Measurements from ENCODE around the gene CARS1.

CARS1 gene

GRCh38 chr11:3060436-3061025 lies 3.3 kb upstream of the CARS1 start:
- DNase-seq (ENCODE audit: low read depth) = no peak

GRCh38 chr11:3058753-3059664 lies 1.8 kb upstream of the CARS1 start:
- DNase-seq (ENCODE audit: low read depth) = peak; percentile 98

DNA sequence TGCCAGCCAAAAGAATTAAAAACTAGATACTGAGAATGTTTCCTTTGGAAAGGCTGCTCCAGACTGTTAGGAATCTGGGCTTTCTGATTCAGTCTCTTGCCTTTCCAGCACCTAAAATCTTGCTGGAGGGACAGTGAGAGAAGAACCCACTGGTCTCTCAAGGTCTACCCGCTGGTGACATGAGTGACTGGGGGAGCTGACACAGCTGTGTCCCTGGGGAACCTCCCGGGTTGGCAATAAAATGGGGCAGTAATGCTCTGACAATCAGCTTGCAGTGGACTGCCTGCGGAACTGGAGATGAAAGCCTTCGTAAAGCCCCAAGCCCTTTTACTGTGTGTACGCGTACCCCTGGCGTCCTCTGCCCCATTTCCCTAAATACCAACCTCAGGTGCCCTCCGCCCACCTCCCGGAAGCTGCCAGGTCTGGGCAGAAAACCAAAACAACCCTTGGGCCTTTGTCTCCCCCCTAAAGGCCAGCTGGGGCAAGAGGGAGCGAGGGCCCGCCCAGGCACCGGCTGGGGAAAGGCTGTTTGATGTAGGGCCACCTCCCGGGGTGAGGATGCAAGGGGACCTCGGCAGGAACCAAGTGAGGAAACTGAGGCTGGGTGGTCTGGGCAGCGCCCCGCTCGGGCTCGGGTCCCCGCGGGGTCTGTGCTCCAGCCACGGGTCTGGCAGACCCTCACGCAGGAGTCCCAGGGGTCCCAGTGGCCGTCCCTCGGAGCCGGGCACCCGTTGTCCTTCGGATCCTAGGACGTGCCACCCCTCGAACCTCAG lies 741 bp downstream of the CARS1 start:
- DNase-seq (ENCODE audit: low read depth) = no peak

- DNase-seq (ENCODE audit: low read depth) = no peak
Measured at GRCh38 chr11:3055891-3056290, 1.3 kb downstream of the CARS1 start.

GRCh38 chr11:3052567-3052966 lies 4.7 kb downstream of the CARS1 start:
- no peak for DNase-seq (ENCODE audit: low read depth)

- no peak for DNase-seq (ENCODE audit: low read depth)
Measured at GRCh38 chr11:3052109-3052479, 5.1 kb downstream of the CARS1 start.

- DNase-seq (ENCODE audit: low read depth) = peak; percentile 45
Measured at GRCh38 chr11:3051196-3052108, 5.8 kb downstream of the CARS1 start.

- DNase-seq (ENCODE audit: low read depth) = no peak
Measured at GRCh38 chr11:3050386-3051195, 6.6 kb downstream of the CARS1 start.

DNA sequence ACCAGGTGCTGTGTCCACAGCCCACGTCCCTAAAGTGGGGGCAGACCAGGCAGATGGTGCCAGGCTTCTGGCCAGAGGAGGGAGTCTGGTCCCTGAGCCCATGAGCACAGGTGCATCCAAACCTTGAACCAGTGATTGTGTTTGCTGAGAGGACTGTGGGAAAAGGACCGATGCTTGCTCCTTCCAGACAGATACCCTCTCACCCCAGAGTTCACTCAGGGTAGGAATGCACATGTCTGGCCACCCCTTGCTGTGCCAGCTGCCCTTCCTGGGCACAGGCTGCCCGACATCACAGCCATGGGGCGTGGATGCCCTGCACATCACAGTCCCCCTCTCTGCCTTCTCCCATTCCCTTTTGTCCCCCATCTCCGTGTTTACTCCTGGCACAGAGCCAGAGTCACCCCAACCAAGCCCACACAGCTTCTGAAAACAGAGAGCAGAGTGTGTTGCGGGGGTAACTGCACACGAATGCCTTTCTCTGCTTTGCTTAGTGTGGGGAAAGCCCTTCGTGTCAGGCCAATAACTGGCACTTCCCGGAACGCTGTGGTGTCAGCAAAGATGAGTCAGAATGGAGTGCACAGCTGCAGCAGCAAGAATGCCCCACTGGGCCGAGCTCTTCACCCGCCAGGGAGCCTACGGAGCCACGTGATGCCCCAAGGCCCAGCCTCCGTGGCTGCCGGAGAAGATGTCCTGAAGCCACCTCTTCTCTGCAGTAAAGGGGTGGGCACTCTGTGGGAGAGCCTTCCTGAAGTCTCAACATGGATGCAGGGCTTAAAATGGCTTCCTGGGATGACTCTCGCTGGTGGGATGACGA lies 7.6 kb downstream of the CARS1 start:
- peak; percentile 97 for DNase-seq (ENCODE audit: low read depth)

- no peak for DNase-seq (ENCODE audit: low read depth)
Measured at GRCh38 chr11:3047637-3048036, 9.6 kb downstream of the CARS1 start.

DNA sequence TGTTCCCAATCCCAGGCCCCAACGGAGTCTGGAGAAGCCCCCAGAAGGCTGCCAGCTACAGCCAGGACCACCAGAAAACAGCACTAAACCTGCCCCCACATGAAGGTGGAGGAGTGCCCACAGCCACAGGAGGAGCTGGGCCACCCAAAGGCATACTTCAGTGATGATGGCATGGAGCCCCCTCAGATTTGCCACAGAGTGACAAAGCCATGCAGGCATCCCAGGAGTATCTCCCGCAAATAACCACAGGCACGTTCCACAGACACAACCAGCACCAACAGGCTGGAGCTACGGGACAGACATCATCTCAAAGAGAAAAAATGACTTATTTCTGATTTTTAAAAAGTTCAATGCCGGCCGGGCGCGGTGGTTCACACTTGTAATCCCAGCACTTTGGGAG lies 10.6 kb downstream of the CARS1 start:
- DNase-seq (ENCODE audit: low read depth) = no peak

DNA sequence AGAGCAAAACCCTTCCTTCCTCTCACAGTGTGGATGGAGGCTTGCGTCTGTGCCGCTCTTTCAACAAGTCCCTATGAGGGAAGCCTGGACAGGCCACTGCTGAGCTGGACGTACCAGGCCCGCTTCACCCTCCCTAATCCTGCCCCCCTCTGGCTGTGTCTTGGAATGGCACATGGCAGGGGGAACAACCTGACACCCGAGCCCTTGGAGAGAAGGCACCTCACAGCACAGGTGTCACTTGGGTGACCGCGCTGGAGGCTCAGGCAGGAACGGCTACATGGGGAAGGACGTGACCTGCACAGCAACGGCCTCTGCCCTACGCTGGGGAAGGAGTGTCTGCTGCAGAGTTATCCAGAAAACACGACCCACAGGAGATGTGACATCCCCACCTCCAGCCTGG lies 11.0 kb downstream of the CARS1 start:
- DNase-seq (ENCODE audit: low read depth) = peak; percentile 15

DNA sequence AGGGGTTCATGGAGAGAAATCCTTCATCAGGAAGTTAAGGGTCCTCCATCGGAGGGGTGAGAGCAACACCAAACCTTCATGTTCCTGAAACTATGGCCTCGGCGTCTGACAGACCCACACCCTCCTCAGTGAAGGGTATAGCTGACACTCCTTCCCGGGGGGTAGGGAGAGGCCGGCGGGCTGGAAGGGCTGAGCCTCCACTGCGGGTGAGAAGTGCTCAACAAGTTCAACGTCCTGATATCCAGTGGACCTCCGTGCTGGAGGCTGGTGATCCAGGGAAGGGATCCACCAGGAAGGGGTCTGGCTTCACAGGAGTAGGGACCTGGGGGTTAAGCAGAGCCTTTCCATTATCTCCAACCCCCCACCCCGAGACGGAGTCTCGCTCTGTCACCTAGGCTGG lies 12.3 kb downstream of the CARS1 start:
- DNase-seq (ENCODE audit: low read depth) = no peak

DNA sequence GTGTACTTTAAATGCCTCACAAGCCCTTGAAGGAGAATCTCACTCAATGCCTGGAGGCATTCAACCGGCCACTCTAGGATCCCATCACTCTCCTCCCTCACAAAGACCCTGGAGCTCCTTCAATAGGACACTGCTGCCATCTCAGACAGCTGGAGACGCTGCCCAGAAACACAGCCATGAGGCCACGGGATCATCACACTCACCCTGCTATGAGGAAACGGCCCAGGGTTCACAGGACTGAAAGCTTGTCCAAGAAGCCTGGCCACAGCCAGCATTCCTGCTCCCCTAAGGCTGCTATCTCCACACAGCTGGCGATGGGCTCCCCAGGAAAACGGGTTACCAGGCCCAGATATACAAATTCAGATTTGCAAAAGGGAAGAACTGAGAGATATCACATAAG lies 13.2 kb downstream of the CARS1 start:
- peak; percentile 20 for DNase-seq (ENCODE audit: low read depth)

DNA sequence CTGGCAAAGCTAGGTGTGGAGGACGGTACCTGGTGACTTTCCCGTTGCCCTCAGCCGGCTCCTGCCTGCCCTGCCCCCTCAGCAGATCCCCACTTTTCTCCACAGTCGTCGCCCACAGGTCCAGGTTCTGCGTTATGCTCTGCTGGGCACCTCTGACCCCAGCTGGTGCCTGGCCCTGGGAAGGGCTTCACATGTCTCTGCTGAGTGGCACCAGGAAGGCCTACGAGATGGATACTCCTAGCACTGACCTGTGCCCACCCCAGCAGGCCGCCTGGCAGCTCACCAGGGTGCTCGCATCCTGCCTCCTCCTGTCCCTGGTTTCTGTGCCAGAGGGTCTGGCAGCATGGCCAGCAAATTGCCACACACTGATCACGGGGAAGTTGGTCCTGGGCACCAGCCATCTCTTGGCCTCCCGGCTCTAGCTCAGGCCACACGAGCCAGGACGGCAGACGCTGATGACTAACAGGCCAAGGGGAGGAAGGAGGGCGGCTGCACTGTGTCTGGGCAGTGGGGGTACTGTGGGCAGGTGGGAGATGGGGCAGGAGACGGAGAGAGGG lies 13.8 kb downstream of the CARS1 start:
- peak; percentile 41 for DNase-seq (ENCODE audit: low read depth)

- no peak for DNase-seq (ENCODE audit: low read depth)
Measured at GRCh38 chr11:3042496-3043314, 14.5 kb downstream of the CARS1 start.

DNA sequence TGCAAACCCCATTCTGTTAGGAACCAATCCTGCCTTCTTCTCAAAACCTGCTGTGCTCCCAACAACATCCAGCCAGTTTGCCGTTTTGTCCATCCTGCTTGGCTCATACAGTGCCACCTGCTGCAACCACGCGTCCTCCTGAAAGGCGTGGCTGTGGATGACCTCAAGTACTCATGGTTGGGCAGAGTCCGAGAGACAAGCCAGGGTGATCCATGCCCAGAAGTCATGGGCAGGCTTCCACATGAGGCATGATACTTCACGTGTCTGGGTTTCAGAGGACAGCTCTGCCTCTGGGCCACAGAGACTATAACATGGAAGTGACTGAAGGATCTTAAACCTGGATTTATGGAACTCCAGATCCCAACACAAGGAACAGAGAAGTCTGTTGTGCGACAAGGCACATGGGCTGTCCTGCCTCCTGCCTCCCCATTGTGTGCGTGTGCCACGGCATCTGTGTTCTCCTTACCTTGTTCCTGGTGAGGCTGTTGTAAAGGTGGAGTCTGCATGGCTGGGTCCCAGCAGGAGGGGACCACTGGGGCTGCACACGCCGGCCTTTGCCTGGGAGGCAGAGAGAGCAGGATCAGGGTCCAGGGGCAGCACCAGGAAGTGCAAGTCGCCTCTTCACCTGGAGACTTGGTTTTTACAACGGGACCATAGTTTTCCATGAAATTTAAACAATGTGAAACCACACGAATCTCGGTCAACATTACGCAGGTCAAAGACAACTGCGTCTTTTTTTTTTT lies 15.4 kb downstream of the CARS1 start:
- no peak for DNase-seq (ENCODE audit: low read depth)

DNA sequence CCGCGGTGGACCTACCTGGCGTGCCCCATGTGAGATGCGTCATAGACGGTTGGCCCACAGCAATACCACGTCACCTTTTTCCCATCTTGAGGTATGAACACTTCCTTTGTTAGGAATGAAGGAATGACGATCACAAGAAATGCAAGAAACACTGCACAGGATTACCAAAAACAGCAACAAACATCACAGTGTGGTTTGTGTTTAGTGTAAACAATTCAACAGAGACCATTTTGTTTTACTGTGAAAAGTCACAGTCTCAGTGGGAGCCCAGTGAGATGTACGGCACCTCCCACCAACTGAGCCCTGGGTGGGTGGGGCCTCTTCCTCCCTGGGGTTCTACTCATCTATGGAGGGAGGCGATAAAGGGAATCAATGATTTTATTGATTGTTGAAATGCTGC lies 16.3 kb downstream of the CARS1 start:
- DNase-seq (ENCODE audit: low read depth) = no peak

Data from ELR (cell line).